T-helper 2 cell (primary cell): Measurements from ENCODE around the gene SCYGR7.
A peak's percentile ranks its signal among the peaks of the same experiment; 100 is the strongest.

Experiments
- DNase-seq, 5 experiments: peaks; one replicate each; pipeline versions ENCODE4 v3.0.0 to v3.0.0-alpha.2; 2012 to 2022

Gene SCYGR7

DNA sequence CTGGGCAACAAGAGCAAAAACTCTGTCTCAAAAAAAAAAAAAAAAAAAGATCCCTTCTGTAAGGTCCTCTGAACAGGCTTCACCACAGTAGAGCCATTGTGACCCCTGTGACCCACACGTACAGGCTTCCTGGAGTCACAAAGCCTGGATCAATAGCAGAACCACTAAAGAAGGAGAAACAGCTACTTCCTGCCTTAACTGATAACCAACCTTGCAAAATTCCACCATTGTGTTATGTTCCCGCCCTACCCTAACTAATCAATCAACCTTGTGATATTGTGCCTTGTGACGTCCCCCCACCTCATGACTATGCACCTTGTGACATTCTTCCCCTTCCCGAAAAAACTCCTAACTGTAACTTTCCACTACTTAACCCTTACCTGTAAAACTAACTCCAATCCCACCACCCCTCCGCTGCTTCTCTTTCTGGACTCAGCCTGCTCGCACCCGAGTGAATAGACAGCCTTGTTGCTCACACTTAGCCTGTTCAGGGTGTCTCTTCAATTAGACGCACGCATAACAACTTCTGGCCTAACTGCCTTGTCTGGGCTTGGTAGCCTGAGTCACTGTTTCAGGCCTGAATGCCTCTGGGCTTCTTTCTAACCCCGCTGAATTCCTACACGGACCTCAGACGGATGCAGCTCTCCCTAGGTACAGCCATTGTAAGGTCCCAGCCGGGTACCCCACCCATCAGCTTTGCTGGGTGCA, 31.4 kb downstream of the SCYGR7 start:
- DNase-seq = no peak

DNA sequence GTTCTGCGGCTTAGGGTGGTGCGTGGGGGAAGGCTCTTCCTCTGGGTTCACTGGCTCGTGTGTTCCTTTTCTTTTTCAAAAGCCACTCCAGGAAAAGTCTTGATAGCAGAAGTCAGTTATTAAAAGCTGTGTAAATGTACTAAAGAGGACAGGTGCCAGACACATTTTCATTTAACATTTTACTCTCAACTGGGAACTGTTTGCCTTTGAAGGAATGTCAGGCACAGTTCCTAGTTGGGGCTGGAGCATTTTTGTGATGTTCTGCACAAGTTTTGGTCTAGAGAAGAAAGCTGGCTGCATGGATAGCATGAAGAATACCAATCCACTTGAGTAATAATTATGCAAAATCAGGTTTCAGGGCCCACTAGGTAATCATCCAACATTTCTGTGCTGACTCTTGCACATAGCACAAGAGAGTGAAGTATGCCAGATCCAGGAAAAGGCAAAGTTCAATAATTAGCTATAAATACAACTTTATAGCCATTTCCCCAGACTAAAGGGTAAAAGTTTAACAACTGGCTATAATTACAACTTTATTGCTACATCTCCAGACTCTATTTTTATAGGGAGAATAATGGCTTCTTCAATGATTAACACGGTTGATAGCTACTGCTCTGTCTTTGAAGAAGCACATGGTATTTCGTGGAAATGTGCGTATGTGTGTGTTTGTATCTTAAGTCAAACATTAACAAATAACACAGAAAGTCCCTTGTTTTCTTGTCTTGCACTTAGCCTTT, 33.8 kb downstream of the SCYGR7 start:
- no peak for DNase-seq

DNA sequence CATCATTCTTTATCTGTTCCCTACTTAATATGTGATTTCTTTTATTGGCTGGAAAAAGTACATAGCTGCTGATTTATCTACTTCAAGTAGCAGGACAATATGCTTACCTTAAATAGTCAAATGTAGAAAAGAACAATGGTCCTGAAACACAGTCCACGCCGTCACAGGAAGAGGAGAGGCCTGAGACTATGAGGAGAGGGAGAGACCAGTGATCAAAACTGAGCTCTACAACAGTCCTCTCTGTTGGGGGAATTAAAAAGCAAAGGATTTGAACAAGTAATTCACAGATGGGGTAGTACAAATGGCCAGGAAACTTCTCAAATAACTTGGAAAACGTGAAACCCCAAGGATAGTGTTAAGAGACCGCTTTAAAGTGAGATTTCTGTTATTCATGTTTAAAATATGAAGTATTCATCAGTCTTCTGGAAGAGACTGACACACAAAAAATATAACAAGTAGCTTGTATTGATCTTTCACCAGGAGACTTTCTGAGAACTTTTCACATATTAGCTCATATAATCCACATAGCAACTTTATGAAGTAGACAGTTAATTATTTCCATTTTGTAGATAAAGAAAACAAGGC, 37.7 kb downstream of the SCYGR7 start:
- no peak for DNase-seq

DNA sequence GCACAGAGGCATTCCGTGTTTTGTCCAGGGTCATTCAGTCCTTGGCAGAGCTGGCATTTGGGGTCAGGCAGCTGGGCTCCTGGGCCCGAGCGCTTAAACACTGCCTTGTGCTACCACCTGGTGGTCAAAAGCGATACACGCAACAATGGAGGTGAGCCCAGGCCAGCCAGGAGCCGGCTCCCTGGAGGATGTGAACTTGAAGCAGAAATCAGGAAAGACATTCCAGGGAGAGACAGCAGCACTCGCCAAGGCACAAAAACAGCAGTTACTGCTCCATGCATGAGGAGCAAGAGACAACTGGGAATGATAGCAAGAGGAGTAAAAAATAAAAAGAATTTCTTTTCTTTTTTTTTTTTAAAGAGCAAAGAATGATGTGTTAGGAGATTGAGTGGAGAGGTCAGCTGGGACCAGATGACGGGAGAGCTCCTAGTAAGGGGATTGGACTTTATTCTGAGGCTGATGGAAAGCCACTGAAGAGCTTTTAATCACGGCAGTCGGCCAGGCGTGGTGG, 38.3 kb downstream of the SCYGR7 start:
- peak in 4 of 5 experiments; percentile 16 to 41 (median 37) for DNase-seq

DNA sequence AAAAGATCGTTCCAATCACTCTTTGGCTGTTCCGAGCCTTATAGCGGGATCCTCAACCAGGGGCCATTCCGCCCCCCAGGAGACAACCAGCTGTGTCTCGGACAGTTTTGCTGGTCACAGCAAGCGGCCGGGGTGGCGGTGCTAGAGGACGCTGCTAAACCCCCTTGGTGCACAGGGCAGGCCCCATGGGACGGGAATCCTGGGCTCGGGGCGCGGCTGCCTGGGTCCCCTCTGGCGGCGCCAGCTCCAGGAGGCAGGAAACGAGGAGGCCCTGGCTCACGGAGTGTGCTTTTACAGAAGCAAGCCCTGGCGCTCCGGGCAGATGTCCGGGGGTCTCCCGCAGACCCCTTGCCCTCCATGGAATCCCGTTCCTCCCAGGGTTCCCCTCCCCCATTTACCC, 39.7 kb downstream of the SCYGR7 start:
- no peak for DNase-seq

DNA sequence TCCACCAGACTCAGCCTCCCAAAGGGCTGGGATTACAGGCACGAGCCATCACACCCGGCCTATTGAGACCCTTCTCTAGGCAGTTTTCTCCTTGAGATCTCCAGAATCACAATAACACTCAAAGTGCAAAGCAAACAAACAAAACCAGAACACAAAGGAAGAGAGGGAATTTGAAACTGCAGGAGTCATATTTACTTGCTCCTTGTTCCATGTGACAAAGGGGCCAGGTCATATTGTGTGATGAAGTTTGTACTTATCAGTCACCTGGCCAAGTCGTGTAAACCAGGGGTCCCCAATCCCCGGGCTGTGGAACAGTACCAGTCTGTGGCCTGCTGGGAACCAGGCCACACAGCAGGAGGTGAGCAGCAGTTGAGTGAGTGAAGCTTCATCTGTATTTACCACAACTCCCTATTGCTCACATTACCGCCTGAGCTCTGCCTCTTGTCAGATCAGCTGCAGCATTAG, 44.1 kb downstream of the SCYGR7 start:
- no peak for DNase-seq

DNA sequence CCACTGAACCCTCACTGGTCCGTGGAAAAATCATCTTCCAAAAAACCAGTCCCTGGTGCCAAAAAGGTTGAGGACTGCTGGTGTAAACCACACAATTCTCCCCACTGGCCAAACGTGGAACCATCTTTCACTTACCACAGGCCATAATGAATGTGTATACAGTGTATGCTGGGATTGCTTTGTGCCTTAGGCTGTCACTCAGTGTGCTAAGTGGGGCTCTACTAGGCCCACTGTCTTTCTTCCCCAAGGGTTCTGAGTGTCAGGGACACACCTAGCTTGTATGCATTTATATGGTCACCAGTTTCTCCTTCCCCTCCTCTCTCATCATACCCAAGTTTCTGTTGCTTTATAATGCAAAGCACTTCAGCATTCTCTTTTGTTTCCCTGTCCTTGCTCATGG, 44.8 kb downstream of the SCYGR7 start:
- no peak for DNase-seq

DNA sequence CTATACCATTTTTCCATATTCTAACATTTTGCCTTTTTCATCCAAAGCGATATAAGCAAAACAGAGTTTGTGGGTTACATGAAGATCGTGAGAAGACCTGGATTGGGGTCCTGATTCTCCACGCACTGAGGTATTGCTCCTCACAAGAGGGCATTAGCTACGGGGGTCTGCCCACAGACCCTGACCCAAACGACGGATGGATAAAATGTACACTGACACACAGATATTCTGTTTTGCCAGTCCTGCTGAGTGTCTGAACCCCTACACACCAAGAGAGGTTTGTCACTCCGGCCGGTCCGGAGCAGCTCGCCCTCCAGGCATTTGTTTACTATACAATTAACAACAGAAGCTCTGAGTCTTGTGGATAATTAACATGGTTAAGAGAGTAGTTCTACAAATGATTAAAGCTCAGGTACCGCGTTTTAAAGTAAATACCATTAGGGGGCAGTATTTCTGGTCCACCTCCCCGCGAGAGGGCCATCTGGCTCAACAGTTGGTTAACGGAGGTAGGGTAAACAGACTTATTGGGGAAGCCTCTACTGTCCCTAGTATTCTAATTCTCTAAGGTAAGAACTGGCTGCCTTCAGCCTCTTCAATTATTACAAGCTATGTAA, 46.0 kb downstream of the SCYGR7 start:
- peak in 1 of 5 experiments; percentile 4 for DNase-seq

DNA sequence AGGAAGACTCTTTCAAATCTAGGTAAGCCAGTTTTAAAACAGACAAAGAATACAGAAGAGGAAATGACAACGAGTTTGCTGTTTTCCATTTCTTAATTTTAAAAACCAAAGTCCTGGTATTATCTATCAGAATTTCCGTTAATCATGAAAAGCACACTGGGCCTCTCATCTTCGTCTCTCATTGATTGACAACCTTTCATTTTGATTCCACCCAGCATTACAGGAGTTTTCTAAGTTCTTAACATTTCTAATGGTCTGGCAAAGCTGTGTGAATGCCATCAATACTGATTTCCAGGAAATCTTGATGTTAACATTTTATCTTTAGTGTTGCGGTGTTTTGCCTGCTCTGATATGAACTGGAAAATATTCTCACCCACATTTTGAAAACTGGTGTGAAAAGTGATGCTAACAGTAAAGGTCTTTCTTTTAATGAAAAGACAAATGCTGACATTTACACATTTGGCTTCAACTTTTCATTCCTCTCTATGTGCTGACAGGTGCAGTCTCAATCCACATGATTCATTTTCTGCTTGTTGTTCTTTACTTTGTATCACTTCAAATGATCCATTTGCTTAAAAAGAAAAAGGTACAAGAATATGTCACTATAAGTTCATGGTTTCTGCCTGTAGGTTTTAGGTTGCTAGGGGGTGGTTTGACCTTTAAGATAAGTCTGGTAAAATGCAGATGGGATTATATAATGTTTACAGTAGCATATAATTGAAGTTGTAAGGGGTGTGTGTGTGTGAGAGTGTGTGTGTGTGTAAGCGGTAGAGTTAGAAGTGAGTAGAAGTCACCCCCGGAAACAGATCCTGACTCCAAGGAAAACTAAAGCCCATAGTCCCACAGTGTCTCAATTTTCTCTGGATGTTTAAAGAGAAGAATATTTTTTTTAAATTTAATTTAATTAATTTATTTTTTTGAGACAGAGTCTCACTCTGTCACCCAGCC, 47.0 kb downstream of the SCYGR7 start:
- no peak for DNase-seq
